Suprapubic skin (tissue), 3 donors: ENCODE data around the gene CCNT2.

Source experiments
- CTCF ChIP-seq, 2 donors: fragments of 200-600 bp in 1 of 2; fragments of 450-650 bp in 1 of 2; sonication (generic) in 1 of 2; IDR thresholded peaks; one replicate each; pipeline ENCODE4 v1.5.1; 2016 to 2019; ENCODE audit warnings: antibody characterized with exemption in 2 of 2, mild to moderate bottlenecking in 1 of 2, moderate library complexity in 1 of 2
- POLR2AphosphoS5 ChIP-seq, 3 donors: sonication (generic); formaldehyde crosslinking; IDR thresholded peaks; one replicate each; pipeline ENCODE4 v1.6.1; 2017; ENCODE audit warnings: antibody characterized with exemption in 3 of 3

DNA sequence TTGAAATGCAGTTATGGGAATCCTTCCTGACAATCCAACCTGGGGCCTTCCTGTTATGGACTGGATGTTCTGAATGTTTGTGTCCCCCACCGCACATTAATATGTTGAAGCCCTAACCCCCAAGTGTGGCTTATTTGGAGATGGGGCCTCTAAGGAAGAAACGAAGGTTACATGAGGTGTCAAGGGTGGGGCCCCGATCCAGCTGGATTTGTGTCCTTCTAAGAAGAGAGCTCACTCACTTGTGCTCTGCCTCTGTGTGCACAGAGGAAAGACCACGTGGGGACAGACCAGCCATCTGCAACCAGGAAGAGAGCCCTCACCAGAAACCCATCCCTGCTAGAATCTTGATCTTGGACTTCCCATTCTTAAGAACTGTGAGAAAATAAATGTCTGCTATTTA lies 84.2 kb downstream of the CCNT2 start:
- TF ChIP-seq CTCF (IDR thresholded peaks at IDR 0.05) = no peak
- TF ChIP-seq POLR2AphosphoS5 (IDR thresholded peaks at IDR 0.05) = no peak
